Neural progenitor cell (in vitro differentiated cells): ENCODE data around the gene PRMT5.

Source experiments
- CTCF ChIP-seq: fragments of 200-600 bp; sonication (generic); IDR thresholded peaks from 2 replicates; pipeline ENCODE4 v1.5.1; 2017; ENCODE audit warnings: antibody characterized with exemption, mild to moderate bottlenecking
- EZH2 ChIP-seq: fragments of 200-600 bp; sonication (generic); IDR thresholded peaks from 2 replicates; pipeline ENCODE4 v1.6.1; 2017; ENCODE audit warnings: antibody characterized with exemption, mild to moderate bottlenecking, moderate library complexity

GRCh38 chr14:22929961-22930364, 787 bp upstream of the PRMT5 start:
- no peak for TF ChIP-seq EZH2
- no peak for TF ChIP-seq CTCF
